Osteoblast (primary cell): Measurements from ENCODE around the gene ADRM1. TPM values are rescaled to one million over a fixed set of nuclear protein-coding genes. Genes with fewer than 3 reads are reported as not detected.

ENCODE experiments used
- DNase-seq: peaks from one replicate; pipeline ENCODE4 v3.0.0; 2011; ENCODE audit warnings: low spot score, mixed read lengths; ENCODE audit not compliant: insufficient read length; ENCODE audit errors: missing footprints
- H2AFZ ChIP-seq: 2 replicates; pipeline ENCODE4 v1.6.0; 2011; ENCODE audit warnings: mild to moderate bottlenecking, low read length
- H3K27ac ChIP-seq: 2 replicates; pipeline ENCODE4 v1.5.1; 2011; ENCODE audit warnings: mild to moderate bottlenecking, low read depth, low read length, moderate library complexity
- H3K27me3 ChIP-seq: 2 replicates; pipeline ENCODE4 v1.6.0; 2012; ENCODE audit warnings: mild to moderate bottlenecking, control low read depth, inconsistent platforms, low read length, moderate library complexity; ENCODE audit not compliant: insufficient read depth
- H3K36me3 ChIP-seq: 2 replicates; pipeline ENCODE4 v1.5.1; 2011; ENCODE audit warnings: mild to moderate bottlenecking, low read length, control low read depth, moderate library complexity; ENCODE audit not compliant: insufficient read depth
- H3K4me1 ChIP-seq: 2 replicates; pipeline ENCODE4 v1.5.1; 2011; ENCODE audit warnings: mild to moderate bottlenecking, low read length, control low read depth, moderate library complexity; ENCODE audit not compliant: insufficient read depth
- H3K4me2 ChIP-seq: 2 replicates; pipeline ENCODE4 v1.6.0; 2011; ENCODE audit warnings: mild to moderate bottlenecking, low read length; ENCODE audit not compliant: insufficient read depth
- H3K4me3 ChIP-seq: fragments of 200-600 bp; sonication (generic); 3 replicates; pipeline ENCODE4 v1.5.1; 2012; ENCODE audit warnings: mild to moderate bottlenecking, low read length, inconsistent platforms; ENCODE audit not compliant: insufficient read depth
- H3K79me2 ChIP-seq: 2 replicates; pipeline ENCODE4 v1.6.0; 2012; ENCODE audit warnings: mild to moderate bottlenecking, low read length, control low read depth, inconsistent platforms; ENCODE audit not compliant: insufficient read depth
- H3K9me3 ChIP-seq: 2 replicates; pipeline ENCODE4 v1.5.1; 2011; ENCODE audit warnings: low read depth, low read length, control low read depth
- H4K20me1 ChIP-seq: 2 replicates; pipeline ENCODE4 v1.6.0; 2012; ENCODE audit warnings: mild to moderate bottlenecking, low read length, control low read depth; ENCODE audit not compliant: insufficient read depth
- total RNA-seq: library from RNA; depleted of rRNA; stranded (reverse); fragments of >200 nt; gene quantifications from 2 replicates; pipeline ENCODE4 v1.2.3, GENCODE V29; 2012
- TF ChIP-seq, protein P1 (sequence below): IDR thresholded peaks from 2 replicates; pipeline ENCODE4 v1.5.1; 2011; ENCODE audit warnings: mild to moderate bottlenecking, low read depth, low read length, moderate library complexity; ENCODE audit errors: extremely low read depth

Gene ADRM1
- total RNA-seq, 1 donor, result 103 TPM

DNA sequence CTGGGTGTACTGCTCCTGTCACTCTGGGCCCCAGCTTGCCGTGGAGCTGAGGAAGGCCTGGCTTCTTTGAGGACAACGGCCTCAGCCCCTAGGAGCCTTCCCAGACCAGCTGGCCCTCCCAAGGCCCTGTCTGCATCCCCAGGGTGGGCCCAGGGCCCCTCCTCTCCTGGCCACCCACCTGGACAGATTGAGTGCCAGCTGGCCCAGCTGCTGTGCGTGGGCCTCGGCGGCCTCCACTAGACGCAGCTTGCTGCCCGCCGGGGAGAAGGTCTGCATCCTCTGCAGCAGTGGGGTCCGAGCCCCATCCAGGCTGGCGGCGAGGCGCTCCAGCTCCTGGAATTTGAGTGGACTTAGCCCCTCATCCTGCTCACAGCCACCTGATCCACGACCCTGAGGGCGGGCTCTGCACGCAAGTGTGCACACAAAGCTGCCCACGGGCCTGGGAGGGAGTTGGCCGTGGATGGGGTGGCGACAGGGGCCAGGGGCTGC lies 14.4 kb downstream of the ADRM1 start:
- H3K4me1 ChIP-seq, result no peaks in the 10 kb centered on the region
- H2AFZ ChIP-seq, result no peak overlapping the region
- H3K36me3 ChIP-seq, result no peaks in the 10 kb centered on the region
- no peaks in the 10 kb centered on the region for H3K9me3 ChIP-seq
- H3K4me3 ChIP-seq, result no peak overlapping the region
- H3K27ac ChIP-seq, result no peak overlapping the region
- no peak overlapping the region for H3K4me2 ChIP-seq
- no peaks in the 10 kb centered on the region for H3K27me3 ChIP-seq
- TF ChIP-seq, protein P1, sequence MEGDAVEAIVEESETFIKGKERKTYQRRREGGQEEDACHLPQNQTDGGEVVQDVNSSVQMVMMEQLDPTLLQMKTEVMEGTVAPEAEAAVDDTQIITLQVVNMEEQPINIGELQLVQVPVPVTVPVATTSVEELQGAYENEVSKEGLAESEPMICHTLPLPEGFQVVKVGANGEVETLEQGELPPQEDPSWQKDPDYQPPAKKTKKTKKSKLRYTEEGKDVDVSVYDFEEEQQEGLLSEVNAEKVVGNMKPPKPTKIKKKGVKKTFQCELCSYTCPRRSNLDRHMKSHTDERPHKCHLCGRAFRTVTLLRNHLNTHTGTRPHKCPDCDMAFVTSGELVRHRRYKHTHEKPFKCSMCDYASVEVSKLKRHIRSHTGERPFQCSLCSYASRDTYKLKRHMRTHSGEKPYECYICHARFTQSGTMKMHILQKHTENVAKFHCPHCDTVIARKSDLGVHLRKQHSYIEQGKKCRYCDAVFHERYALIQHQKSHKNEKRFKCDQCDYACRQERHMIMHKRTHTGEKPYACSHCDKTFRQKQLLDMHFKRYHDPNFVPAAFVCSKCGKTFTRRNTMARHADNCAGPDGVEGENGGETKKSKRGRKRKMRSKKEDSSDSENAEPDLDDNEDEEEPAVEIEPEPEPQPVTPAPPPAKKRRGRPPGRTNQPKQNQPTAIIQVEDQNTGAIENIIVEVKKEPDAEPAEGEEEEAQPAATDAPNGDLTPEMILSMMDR, result no peak
- DNase-seq, result no peak
- no peaks in the 10 kb centered on the region for H3K79me2 ChIP-seq
- H4K20me1 ChIP-seq, result no peaks in the 10 kb centered on the region

DNA sequence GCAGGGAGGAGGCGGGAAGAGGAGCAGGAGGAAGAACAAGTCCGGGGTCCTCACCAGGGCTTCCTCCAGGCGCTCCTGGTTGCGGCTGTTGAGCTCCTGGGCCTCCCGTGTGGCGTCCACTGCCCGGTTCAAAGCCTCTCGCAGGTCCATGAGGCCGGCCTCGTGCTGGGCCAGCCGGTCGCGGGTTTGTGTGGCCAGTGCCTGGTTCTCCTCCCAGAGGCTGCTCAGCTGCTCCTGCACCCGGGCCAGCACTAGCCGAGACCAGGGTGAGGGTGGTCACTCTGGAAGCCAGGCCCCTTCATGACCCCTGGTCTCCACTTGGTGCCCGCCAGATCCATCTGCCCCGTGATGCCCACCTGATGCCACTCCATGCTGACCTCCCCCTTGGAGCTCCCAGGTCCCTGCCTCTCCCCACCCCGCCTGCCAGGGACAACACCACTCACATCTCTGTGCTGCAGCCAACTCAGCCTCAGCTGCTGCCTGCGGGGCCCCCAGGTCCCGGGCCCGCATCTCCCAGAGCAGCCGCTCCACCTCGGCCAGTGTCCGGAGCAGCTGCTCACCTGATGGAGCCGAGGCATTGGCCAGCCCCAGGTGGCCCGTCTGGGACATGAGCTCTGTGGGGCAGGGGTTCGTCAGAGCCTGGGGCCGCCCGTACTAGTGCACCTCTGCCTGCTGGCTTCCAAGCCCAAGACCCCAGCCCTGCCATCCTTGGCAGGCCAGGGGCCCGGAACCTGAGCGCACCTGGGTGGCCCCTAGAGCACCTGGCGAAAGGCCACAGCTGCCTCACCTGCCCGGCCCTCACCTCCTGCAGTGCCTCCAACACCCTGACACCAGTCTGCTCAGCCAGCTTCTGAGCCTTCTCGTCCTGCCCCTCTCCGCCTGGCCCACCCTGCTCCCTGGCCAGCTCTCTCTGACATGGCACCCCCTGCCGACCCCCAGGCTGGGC lies 15.9 kb downstream of the ADRM1 start:
- Histone ChIP-seq H3K27ac (no peak overlapping the region), H3K36me3 (no peaks in the 10 kb centered on the region), H3K4me1 (no peaks in the 10 kb centered on the region), H3K9me3 (no peaks in the 10 kb centered on the region), H3K27me3 (no peaks in the 10 kb centered on the region), H4K20me1 (no peaks in the 10 kb centered on the region), H2AFZ (no peak overlapping the region), H3K79me2 (no peaks in the 10 kb centered on the region), H3K4me3 (no peak overlapping the region), H3K4me2 (no peak overlapping the region)
- TF ChIP-seq, protein P1, result no peak
- DNase-seq, result no peak

DNA sequence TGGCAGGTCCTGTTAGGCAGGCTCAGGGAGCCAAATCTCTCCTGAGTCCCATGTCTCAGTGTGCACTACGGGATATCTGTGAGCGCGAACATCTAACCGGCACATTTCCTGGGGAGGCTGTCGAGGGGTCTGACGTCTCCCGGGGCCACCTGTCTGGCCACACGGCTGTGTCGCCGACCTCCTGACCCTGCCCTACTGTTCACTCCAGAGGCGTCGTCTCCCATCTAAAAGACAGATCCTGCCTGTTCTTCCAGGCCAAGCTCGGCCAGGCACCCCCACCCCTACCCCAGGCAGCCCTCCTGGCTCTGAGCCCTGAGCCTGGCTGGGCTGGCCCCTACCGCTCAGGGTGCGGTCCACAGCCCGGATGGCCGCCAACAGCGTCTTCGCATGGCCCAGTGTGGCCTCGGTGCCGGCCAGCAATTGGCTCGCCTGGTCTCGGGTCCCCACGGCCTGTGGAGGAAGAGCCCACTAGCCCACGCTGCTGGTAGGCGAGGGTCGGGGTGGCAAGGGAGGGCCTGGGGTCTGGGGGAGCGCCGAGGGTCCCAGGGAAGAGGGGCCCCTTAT lies 16.6 kb downstream of the ADRM1 start:
- Histone ChIP-seq H2AFZ (no peak overlapping the region), H3K4me1 (no peaks in the 10 kb centered on the region), H3K4me3 (no peak overlapping the region), H3K36me3 (no peaks in the 10 kb centered on the region), H4K20me1 (no peaks in the 10 kb centered on the region), H3K9me3 (no peaks in the 10 kb centered on the region), H3K27me3 (no peaks in the 10 kb centered on the region), H3K79me2 (no peaks in the 10 kb centered on the region), H3K27ac (no peak overlapping the region), H3K4me2 (no peak overlapping the region)
- DNase-seq, result no peak
- TF ChIP-seq, protein P1, result no peak
